Measurements from ENCODE around the gene NRXN3. TPM values are rescaled to one million over a fixed set of nuclear protein-coding genes. Genes with fewer than 3 reads are reported as not detected.

Gene NRXN3
- total RNA-seq, 1 donor from 2014 or later, result 11.4 TPM

DNA sequence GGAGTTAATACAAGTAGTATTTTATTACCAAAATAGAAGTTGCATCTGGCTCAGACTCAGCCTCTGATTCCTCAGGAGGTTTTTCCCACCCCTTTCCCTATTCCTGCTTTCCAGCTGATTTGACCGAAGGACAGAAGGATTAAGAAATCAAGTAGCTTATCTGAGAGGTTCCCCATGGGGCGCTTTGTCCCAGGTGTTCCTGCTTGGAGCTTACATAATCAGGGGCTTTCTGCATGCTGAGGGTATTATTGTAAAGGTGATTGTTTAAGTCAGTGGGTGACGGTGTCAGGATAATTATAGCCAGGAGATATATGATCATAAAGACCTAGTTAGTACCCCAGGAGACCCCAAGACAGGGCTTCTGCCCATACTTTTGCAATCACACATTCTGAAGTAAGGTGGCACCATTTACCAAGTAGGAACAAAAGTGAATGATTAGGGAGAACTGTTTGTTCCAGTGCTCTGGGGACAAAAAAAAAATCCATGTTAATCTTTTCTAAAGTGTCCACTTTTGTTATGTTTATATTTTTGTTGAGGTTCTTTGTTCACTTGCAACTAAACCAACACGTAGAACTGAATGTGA lies 921.3 kb downstream of the NRXN3 start:
- Mint-ChIP-seq H3K27me3 (ENCODE audit: low read depth) (no peaks in the 10 kb centered on the region), H3K4me3 (no peak overlapping the region), H3K9me3 (peaks cover 2% of the 10 kb centered on the region), H3K27ac (no peak overlapping the region), H3K36me3 (no peaks in the 10 kb centered on the region), H3K4me1 (peaks cover 9% of the 10 kb centered on the region)
- no peak for TF ChIP-seq CTCF (IDR thresholded peaks at IDR 0.05; ENCODE audit: unreplicated experiment)
- no peak for DNase-seq (ENCODE audit: low spot score in 2 of 2, unreplicated experiment in 2 of 2)

DNA sequence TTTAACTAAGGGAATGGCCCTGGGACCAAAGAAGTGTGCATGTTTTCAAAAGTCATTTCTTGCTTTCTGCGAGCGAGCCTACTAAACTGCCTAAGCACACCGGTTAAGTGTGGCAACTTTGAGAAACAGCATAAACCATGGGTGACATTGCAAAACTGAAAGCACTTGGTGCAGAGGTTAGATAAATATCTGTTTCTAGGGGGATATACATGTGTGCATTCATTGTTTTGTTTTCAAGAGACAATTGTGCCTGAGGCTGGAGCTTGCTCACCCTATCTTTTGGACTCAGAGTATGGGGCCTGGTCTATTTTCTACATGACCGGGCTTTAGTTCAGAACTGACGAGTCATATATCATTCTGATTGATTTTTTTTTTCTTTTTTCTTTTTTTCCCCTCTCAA lies 923.4 kb downstream of the NRXN3 start:
- H3K9me3 Mint-ChIP-seq, result peaks cover 5% of the 10 kb centered on the region
- H3K27me3 Mint-ChIP-seq (ENCODE audit: low read depth), result no peaks in the 10 kb centered on the region
- no peak for DNase-seq (ENCODE audit: low spot score in 2 of 2, unreplicated experiment in 2 of 2)
- no peak for TF ChIP-seq CTCF (IDR thresholded peaks at IDR 0.05; ENCODE audit: unreplicated experiment)
- H3K4me3 Mint-ChIP-seq, result no peak overlapping the region
- peaks cover 11% of the 10 kb centered on the region for H3K4me1 Mint-ChIP-seq
- no peaks in the 10 kb centered on the region for H3K36me3 Mint-ChIP-seq
- H3K27ac Mint-ChIP-seq, result no peak overlapping the region

GRCh38 chr14:79094951-79095350 lies 924.8 kb downstream of the NRXN3 start:
- peaks cover 7% of the 10 kb centered on the region for H3K4me1 Mint-ChIP-seq
- no peak for DNase-seq (ENCODE audit: low spot score in 2 of 2, unreplicated experiment in 2 of 2)
- no peak overlapping the region for H3K4me3 Mint-ChIP-seq
- H3K27me3 Mint-ChIP-seq (ENCODE audit: low read depth), result no peaks in the 10 kb centered on the region
- H3K36me3 Mint-ChIP-seq, result no peaks in the 10 kb centered on the region
- no peak for TF ChIP-seq CTCF (IDR thresholded peaks at IDR 0.05; ENCODE audit: unreplicated experiment)
- H3K9me3 Mint-ChIP-seq, result peaks cover 5% of the 10 kb centered on the region
- H3K27ac Mint-ChIP-seq, result no peak overlapping the region

DNA sequence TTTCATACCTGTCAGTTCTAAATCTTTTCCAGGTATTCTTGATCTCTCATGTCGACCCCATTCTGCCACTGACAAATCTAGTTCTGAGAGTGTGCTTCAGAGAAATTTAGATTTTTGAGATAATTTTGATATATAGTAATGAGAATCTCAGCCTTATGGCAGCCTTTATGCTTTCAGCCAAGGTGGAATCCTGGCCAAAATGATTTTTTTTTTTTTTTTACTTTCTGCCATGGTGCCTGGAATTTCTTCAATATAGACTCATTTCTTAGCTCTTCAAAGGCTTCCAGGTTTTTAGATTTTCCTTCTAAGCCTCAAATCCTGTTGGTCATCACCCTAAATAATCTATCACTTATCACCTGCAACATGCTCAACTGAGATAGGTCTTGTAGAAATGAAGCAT lies 926.6 kb downstream of the NRXN3 start:
- Mint-ChIP-seq H3K4me1 (peaks cover 7% of the 10 kb centered on the region), H3K27me3 (ENCODE audit: low read depth) (no peaks in the 10 kb centered on the region), H3K4me3 (no peak overlapping the region), H3K9me3 (peaks cover 5% of the 10 kb centered on the region), H3K36me3 (no peaks in the 10 kb centered on the region), H3K27ac (no peak overlapping the region)
- no peak for DNase-seq (ENCODE audit: low spot score in 2 of 2, unreplicated experiment in 2 of 2)
- TF ChIP-seq CTCF (IDR thresholded peaks at IDR 0.05; ENCODE audit: unreplicated experiment), result no peak

GRCh38 chr14:79098324-79098723 lies 928.2 kb downstream of the NRXN3 start:
- Mint-ChIP-seq H3K27ac (no peak overlapping the region), H3K9me3 (peaks cover 5% of the 10 kb centered on the region), H3K4me1 (peaks cover 7% of the 10 kb centered on the region), H3K4me3 (no peak overlapping the region), H3K27me3 (ENCODE audit: low read depth) (no peaks in the 10 kb centered on the region), H3K36me3 (no peaks in the 10 kb centered on the region)
- no peak for TF ChIP-seq CTCF (IDR thresholded peaks at IDR 0.05; ENCODE audit: unreplicated experiment)
- no peak for DNase-seq (ENCODE audit: low spot score in 2 of 2, unreplicated experiment in 2 of 2)

DNA sequence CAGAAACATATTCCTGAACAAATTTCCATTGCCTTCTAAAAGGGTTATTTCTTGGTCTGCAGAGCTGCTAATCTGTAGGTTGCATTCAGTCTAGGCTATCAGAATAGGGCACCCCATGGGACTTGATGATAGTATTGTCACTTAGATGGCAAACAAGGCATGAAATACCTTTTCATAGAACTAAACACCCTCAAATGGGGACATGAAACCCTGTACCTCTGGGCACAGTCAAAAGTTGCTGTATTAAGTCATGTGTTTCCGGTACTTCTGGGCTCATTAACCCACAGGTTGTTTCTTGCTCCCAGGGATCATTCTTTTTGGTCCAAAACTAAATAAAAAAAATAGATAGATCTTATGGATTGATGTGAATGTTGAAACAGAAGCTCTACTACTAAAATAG lies 930.4 kb downstream of the NRXN3 start:
- Mint-ChIP-seq H3K4me1 (peaks cover 5% of the 10 kb centered on the region), H3K9me3 (peaks cover 5% of the 10 kb centered on the region), H3K4me3 (no peak overlapping the region), H3K36me3 (no peaks in the 10 kb centered on the region), H3K27me3 (ENCODE audit: low read depth) (no peaks in the 10 kb centered on the region), H3K27ac (no peak overlapping the region)
- no peak for TF ChIP-seq CTCF (IDR thresholded peaks at IDR 0.05; ENCODE audit: unreplicated experiment)
- no peak for DNase-seq (ENCODE audit: low spot score in 2 of 2, unreplicated experiment in 2 of 2)

Measured in mesothelial cell of epicardium (in vitro differentiated cells).